GM12878 (cell line): ENCODE results near the gene NMD3. TPM values are rescaled to one million over a fixed set of nuclear protein-coding genes. Genes with fewer than 3 reads are reported as not detected.

Source experiments
- BRCA1 ChIP-seq: IDR thresholded peaks from 2 replicates; pipeline ENCODE4 v1.6.1; 2011; ENCODE audit warnings: low read depth, low read length, improper control_type of control experiment
- FOXK2 ChIP-seq: fragments of 450-650 bp; IDR thresholded peaks from 2 replicates; pipeline ENCODE4 v1.6.1; 2017; ENCODE audit warnings: mild to moderate bottlenecking, moderate library complexity
- KAT2A ChIP-seq: conservative IDR thresholded peaks from 2 replicates; pipeline ENCODE4 v1.6.1; 2011; ENCODE audit warnings: low read depth, low read length; ENCODE audit not compliant: control insufficient read depth
- LARP7 ChIP-seq: fragments of 450-650 bp; IDR thresholded peaks from 2 replicates; pipeline ENCODE4 v1.6.1; 2017; ENCODE audit warnings: mild to moderate bottlenecking
- NBN ChIP-seq: fragments of 450-650 bp; IDR thresholded peaks from 2 replicates; pipeline ENCODE4 v1.6.1; 2016
- SUPT20H ChIP-seq: IDR thresholded peaks from 2 replicates; pipeline ENCODE4 v1.6.1; 2011; ENCODE audit warnings: low read depth, mild to moderate bottlenecking, low read length, moderate library complexity, borderline replicate concordance; ENCODE audit not compliant: control insufficient read depth
- TCF7 ChIP-seq: IDR thresholded peaks from 2 replicates; pipeline ENCODE4 v1.6.1; 2014; ENCODE audit warnings: antibody characterized with exemption, borderline replicate concordance
- ZSCAN29 ChIP-seq: fragments of 450-650 bp; IDR thresholded peaks from 2 replicates; pipeline ENCODE4 v1.6.1; 2017; ENCODE audit warnings: mild to moderate bottlenecking, moderate library complexity
- polyA plus RNA-seq, 11 experiments: library from polyadenylated mRNA; depleted of rRNA in 4 of 11; unstranded in 6 of 11; stranded (reverse) in 5 of 11; fragments of >200 nt; fragmentation: Nextera tagmentation in 4 of 11; fragmentation: Illumina TruSeq in 1 of 11; extraction: Ambion mirVana in 4 of 11; extraction: Trizol in 1 of 11; gene quantifications; 1 replicate in 1 of 11; 2 replicates in 10 of 11; pipeline versions ENCODE4 v1.2.1 to v1.2.3, GENCODE V29; 2011 to 2016; ENCODE audit warnings: inconsistent platforms in 2 of 11, missing spikeins in 2 of 11, low read depth in 1 of 11
- total RNA-seq, 4 experiments: library from RNA; depleted of rRNA in 3 of 4; stranded (reverse); fragments of >200 nt in 3 of 4; fragmentation: Illumina TruSeq in 1 of 4; extraction: Trizol in 1 of 4; gene quantifications; 2 replicates each; pipeline versions ENCODE4 v1.2.1 to v1.2.3, GENCODE V29; 2013 to 2021
- TF ChIP-seq, protein P1 (sequence below): fragments of 450-650 bp; IDR thresholded peaks from 2 replicates; pipeline ENCODE4 v1.6.1; 2017; ENCODE audit warnings: mild to moderate bottlenecking, moderate library complexity
- TF ChIP-seq, protein P2 (sequence below): fragments of 150-350 bp; IDR thresholded peaks from 2 replicates; pipeline ENCODE4 v1.6.1; 2014; ENCODE audit warnings: mild to moderate bottlenecking, low read depth, low read length
- TF ChIP-seq, protein P3 (sequence below): IDR thresholded peaks from 2 replicates; pipeline ENCODE4 v1.6.1; 2012; ENCODE audit warnings: low read depth, low read length, improper control_type of control experiment
- TF ChIP-seq, protein P4 (sequence below): fragments of 450-650 bp; formaldehyde crosslinking; IDR thresholded peaks from 2 replicates; pipeline ENCODE4 v1.4.0; 2022; ENCODE audit warnings: mild to moderate bottlenecking, moderate library complexity
- TF ChIP-seq, protein P5 (sequence below): IDR thresholded peaks from 2 replicates; pipeline ENCODE4 v1.6.1; 2011; ENCODE audit warnings: mild to moderate bottlenecking, low read depth, low read length, moderate library complexity; ENCODE audit not compliant: insufficient replicate concordance
- TF ChIP-seq, protein P6 (sequence below): IDR thresholded peaks from 2 replicates; pipeline ENCODE4 v1.6.1; 2012; ENCODE audit warnings: mild to moderate bottlenecking, low read depth, low read length

The NMD3 gene
- total and polyA plus RNA-seq, 10 of the 15 experiments (the other 5 are each of a cell fraction or from before 2014, with no cell fraction given), result 34.2 to 66.8 (median 55.7) TPM

DNA sequence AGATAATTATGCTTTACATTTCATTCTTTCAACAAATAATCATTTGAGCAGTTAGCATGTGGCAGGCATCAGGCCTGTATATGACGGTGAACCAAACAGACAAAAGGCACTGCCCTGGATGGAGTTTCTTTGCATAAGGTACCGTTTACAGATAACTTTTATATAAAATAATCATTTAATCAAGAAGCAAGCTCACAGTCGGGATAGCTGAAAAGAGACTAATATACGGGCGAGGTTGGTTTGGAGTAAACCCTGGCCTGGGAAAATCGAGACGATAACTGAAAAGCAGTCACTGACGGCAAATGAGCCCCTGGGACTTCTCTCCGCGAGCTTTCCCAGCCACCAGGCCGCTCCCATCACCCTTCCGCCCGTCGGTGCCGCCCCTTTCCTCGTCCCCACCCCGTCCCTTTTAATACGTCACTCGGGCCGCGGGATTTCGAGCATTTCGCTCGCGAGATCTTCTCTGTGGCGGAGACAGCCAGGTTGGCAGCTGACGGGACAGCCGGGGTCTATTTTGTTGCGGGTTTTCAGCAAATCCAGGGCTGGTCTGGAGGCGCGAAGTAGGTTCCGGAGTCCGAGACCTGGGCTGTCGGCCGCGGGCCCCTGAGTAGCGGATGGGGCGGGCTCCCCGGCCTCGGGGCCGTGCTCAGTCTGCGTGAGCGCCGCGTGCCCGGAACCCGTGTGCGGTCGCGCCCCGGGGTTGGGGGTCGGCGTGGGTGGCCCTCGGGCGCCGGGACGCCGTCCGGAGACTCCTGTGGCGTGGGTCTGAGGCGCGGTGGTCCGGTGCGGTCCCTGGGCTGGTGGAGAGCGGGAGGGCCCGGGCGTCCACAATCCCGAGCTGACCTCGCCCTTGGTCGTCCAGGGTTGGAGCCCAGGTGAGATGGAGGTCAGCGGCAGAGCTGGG is at the start of gene NMD3 (continued):
- TF ChIP-seq, protein P1, sequence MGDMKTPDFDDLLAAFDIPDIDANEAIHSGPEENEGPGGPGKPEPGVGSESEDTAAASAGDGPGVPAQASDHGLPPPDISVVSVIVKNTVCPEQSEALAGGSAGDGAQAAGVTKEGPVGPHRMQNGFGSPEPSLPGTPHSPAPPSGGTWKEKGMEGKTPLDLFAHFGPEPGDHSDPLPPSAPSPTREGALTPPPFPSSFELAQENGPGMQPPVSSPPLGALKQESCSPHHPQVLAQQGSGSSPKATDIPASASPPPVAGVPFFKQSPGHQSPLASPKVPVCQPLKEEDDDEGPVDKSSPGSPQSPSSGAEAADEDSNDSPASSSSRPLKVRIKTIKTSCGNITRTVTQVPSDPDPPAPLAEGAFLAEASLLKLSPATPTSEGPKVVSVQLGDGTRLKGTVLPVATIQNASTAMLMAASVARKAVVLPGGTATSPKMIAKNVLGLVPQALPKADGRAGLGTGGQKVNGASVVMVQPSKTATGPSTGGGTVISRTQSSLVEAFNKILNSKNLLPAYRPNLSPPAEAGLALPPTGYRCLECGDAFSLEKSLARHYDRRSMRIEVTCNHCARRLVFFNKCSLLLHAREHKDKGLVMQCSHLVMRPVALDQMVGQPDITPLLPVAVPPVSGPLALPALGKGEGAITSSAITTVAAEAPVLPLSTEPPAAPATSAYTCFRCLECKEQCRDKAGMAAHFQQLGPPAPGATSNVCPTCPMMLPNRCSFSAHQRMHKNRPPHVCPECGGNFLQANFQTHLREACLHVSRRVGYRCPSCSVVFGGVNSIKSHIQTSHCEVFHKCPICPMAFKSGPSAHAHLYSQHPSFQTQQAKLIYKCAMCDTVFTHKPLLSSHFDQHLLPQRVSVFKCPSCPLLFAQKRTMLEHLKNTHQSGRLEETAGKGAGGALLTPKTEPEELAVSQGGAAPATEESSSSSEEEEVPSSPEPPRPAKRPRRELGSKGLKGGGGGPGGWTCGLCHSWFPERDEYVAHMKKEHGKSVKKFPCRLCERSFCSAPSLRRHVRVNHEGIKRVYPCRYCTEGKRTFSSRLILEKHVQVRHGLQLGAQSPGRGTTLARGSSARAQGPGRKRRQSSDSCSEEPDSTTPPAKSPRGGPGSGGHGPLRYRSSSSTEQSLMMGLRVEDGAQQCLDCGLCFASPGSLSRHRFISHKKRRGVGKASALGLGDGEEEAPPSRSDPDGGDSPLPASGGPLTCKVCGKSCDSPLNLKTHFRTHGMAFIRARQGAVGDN, result peak; percentile 47; the same call in 1 of the 2 replicates
- TF ChIP-seq, protein P2, sequence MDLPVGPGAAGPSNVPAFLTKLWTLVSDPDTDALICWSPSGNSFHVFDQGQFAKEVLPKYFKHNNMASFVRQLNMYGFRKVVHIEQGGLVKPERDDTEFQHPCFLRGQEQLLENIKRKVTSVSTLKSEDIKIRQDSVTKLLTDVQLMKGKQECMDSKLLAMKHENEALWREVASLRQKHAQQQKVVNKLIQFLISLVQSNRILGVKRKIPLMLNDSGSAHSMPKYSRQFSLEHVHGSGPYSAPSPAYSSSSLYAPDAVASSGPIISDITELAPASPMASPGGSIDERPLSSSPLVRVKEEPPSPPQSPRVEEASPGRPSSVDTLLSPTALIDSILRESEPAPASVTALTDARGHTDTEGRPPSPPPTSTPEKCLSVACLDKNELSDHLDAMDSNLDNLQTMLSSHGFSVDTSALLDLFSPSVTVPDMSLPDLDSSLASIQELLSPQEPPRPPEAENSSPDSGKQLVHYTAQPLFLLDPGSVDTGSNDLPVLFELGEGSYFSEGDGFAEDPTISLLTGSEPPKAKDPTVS, result no peak
- TF ChIP-seq, protein P3, sequence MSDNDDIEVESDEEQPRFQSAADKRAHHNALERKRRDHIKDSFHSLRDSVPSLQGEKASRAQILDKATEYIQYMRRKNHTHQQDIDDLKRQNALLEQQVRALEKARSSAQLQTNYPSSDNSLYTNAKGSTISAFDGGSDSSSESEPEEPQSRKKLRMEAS, result peak; percentile 33; the same call in 1 of the 2 replicates
- TF ChIP-seq, protein P4, sequence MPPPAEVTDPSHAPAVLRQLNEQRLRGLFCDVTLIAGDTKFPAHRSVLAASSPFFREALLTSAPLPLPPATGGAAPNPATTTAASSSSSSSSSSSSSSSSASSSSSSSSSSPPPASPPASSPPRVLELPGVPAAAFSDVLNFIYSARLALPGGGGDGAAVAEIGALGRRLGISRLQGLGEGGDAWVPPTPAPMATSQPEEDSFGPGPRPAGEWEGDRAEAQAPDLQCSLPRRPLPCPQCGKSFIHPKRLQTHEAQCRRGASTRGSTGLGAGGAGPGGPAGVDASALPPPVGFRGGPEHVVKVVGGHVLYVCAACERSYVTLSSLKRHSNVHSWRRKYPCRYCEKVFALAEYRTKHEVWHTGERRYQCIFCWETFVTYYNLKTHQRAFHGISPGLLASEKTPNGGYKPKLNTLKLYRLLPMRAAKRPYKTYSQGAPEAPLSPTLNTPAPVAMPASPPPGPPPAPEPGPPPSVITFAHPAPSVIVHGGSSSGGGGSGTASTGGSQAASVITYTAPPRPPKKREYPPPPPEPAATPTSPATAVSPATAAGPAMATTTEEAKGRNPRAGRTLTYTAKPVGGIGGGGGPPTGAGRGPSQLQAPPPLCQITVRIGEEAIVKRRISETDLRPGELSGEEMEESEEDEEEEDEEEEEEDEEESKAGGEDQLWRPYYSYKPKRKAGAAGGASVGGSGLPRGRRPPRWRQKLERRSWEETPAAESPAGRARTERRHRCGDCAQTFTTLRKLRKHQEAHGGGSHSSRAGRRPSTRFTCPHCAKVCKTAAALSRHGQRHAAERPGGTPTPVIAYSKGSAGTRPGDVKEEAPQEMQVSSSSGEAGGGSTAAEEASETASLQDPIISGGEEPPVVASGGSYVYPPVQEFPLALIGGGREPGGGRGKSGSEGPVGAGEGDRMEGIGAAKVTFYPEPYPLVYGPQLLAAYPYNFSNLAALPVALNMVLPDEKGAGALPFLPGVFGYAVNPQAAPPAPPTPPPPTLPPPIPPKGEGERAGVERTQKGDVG (CRISPR knock-in tag), result no peak
- no peak for TF ChIP-seq FOXK2
- TF ChIP-seq LARP7, result peak; percentile 94
- no peak for TF ChIP-seq KAT2A
- TF ChIP-seq ZSCAN29, result 0 out of 2 replicates have a peak, but pooled peaks have one; percentile 25
- no peak for TF ChIP-seq TCF7
- peak; percentile 64 for TF ChIP-seq NBN
- TF ChIP-seq, protein P5, sequence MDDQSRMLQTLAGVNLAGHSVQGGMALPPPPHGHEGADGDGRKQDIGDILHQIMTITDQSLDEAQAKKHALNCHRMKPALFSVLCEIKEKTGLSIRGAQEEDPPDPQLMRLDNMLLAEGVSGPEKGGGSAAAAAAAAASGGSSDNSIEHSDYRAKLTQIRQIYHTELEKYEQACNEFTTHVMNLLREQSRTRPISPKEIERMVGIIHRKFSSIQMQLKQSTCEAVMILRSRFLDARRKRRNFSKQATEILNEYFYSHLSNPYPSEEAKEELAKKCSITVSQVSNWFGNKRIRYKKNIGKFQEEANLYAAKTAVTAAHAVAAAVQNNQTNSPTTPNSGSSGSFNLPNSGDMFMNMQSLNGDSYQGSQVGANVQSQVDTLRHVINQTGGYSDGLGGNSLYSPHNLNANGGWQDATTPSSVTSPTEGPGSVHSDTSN, result peak; percentile 36
- TF ChIP-seq SUPT20H, result no peak
- peak; percentile 64 for TF ChIP-seq BRCA1
- TF ChIP-seq, protein P6, sequence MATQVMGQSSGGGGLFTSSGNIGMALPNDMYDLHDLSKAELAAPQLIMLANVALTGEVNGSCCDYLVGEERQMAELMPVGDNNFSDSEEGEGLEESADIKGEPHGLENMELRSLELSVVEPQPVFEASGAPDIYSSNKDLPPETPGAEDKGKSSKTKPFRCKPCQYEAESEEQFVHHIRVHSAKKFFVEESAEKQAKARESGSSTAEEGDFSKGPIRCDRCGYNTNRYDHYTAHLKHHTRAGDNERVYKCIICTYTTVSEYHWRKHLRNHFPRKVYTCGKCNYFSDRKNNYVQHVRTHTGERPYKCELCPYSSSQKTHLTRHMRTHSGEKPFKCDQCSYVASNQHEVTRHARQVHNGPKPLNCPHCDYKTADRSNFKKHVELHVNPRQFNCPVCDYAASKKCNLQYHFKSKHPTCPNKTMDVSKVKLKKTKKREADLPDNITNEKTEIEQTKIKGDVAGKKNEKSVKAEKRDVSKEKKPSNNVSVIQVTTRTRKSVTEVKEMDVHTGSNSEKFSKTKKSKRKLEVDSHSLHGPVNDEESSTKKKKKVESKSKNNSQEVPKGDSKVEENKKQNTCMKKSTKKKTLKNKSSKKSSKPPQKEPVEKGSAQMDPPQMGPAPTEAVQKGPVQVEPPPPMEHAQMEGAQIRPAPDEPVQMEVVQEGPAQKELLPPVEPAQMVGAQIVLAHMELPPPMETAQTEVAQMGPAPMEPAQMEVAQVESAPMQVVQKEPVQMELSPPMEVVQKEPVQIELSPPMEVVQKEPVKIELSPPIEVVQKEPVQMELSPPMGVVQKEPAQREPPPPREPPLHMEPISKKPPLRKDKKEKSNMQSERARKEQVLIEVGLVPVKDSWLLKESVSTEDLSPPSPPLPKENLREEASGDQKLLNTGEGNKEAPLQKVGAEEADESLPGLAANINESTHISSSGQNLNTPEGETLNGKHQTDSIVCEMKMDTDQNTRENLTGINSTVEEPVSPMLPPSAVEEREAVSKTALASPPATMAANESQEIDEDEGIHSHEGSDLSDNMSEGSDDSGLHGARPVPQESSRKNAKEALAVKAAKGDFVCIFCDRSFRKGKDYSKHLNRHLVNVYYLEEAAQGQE, result no peak; the same call in 1 of the 2 replicates
